GM23338 (cell line): ENCODE results near the gene RPA3. TPM values are rescaled to one million over a fixed set of nuclear protein-coding genes. Genes with fewer than 3 reads are reported as not detected.

Source experiments
- ATAC-seq: fragments of 200-7000 bp; cut with Tn5 transposase; 3 replicates; pipeline ENCODE4 v1.9.1; 2020
- DNase-seq: peaks from one replicate; pipeline ENCODE4 v3.0.0-alpha.2; 2015; ENCODE audit warnings: low spot score
- H2AFZ ChIP-seq: fragments of 200-600 bp; sonication (generic); 2 replicates; pipeline ENCODE4 v1.8.0; 2016; ENCODE audit warnings: antibody characterized with exemption, mild to moderate bottlenecking, moderate library complexity
- H3F3A ChIP-seq: fragments of 200-600 bp; sonication (generic); replicated peaks from 2 replicates; pipeline ENCODE4 v1.8.0; 2017; ENCODE audit warnings: antibody characterized with exemption, mixed run types, low read depth
- H3K27ac ChIP-seq: fragments of 200-600 bp; sonication (generic); 2 replicates; pipeline ENCODE4 v1.6.1; 2016; ENCODE audit warnings: low read depth
- H3K27me3 ChIP-seq: fragments of 200-600 bp; sonication (generic); 2 replicates; pipeline ENCODE4 v1.8.0; 2016; ENCODE audit warnings: mild to moderate bottlenecking, mixed run types, moderate library complexity; ENCODE audit not compliant: insufficient read depth
- H3K36me3 ChIP-seq: fragments of 200-600 bp; sonication (generic); 2 replicates; pipeline ENCODE4 v1.8.0; 2016; ENCODE audit warnings: mild to moderate bottlenecking; ENCODE audit not compliant: insufficient read depth
- H3K4me1 ChIP-seq: fragments of 200-600 bp; sonication (generic); 2 replicates; pipeline ENCODE4 v1.8.0; 2016; ENCODE audit warnings: mild to moderate bottlenecking, moderate library complexity; ENCODE audit not compliant: insufficient read depth
- H3K4me2 ChIP-seq: fragments of 200-600 bp; sonication (generic); 2 replicates; pipeline ENCODE4 v1.7.1; 2017; ENCODE audit warnings: mixed run types
- H3K4me3 ChIP-seq: fragments of 200-600 bp; sonication (generic); 2 replicates; pipeline ENCODE4 v1.6.1; 2016; ENCODE audit warnings: mixed run types
- H3K79me2 ChIP-seq: fragments of 200-600 bp; sonication (generic); replicated peaks from 2 replicates; pipeline ENCODE4 v1.8.0; 2017; ENCODE audit warnings: mild to moderate bottlenecking; ENCODE audit not compliant: insufficient read depth
- H3K9me2 ChIP-seq: fragments of 200-600 bp; sonication (generic); 2 replicates; pipeline ENCODE4 v1.8.0; 2017; ENCODE audit not compliant: insufficient read depth
- H4K20me1 ChIP-seq: fragments of 200-600 bp; sonication (generic); replicated peaks from 2 replicates; pipeline ENCODE4 v1.8.0; 2017; ENCODE audit warnings: mild to moderate bottlenecking; ENCODE audit not compliant: insufficient read depth
- H3K27ac Mint-ChIP-seq: 2 replicates; pipeline ENCODE4 v1.8.0; 2020; ENCODE audit warnings: inconsistent platforms, mild to moderate bottlenecking, moderate library complexity, mixed read lengths
- H3K27me3 Mint-ChIP-seq: 3 replicates; pipeline ENCODE4 v1.8.0; 2022; ENCODE audit warnings: low read depth, mild to moderate bottlenecking, moderate library complexity, mixed read lengths, inconsistent platforms; ENCODE audit not compliant: insufficient read depth, poor library complexity
- H3K36me3 Mint-ChIP-seq: 3 replicates; pipeline ENCODE4 v1.8.0; 2021; ENCODE audit warnings: low read depth, mild to moderate bottlenecking, inconsistent platforms, moderate library complexity, mixed read lengths
- H3K4me1 Mint-ChIP-seq: 3 replicates; pipeline ENCODE4 v1.8.0; 2020; ENCODE audit warnings: mild to moderate bottlenecking, inconsistent platforms, mixed read lengths
- H3K4me3 Mint-ChIP-seq: 3 replicates; pipeline ENCODE4 v1.8.0; 2021; ENCODE audit warnings: moderate library complexity, mild to moderate bottlenecking, inconsistent platforms, mixed read lengths
- H3K9me3 Mint-ChIP-seq: 3 replicates; pipeline ENCODE4 v1.8.0; 2020; ENCODE audit warnings: moderate library complexity, mild to moderate bottlenecking, inconsistent platforms, mixed read lengths
- EZH2 ChIP-seq: fragments of 200-600 bp; sonication (generic); IDR thresholded peaks from one replicate; pipeline ENCODE4 v1.8.0; 2017; ENCODE audit warnings: antibody characterized with exemption, mild to moderate bottlenecking, low read depth; ENCODE audit not compliant: unreplicated experiment
- EZH2phosphoT487 ChIP-seq: fragments of 200-600 bp; sonication (generic); IDR thresholded peaks from one replicate; pipeline ENCODE4 v1.8.1; 2018; ENCODE audit warnings: antibody characterized with exemption; ENCODE audit not compliant: unreplicated experiment
- JUNB ChIP-seq: IDR thresholded peaks from one replicate; pipeline ENCODE4 v1.6.1; 2016; ENCODE audit warnings: antibody characterized with exemption; ENCODE audit not compliant: unreplicated experiment
- POLR2AphosphoS5 ChIP-seq: IDR thresholded peaks from 2 replicates; pipeline ENCODE4 v1.6.1; 2016; ENCODE audit warnings: antibody characterized with exemption, low read depth
- STAT1 ChIP-seq: IDR thresholded peaks from one replicate; pipeline ENCODE4 v1.6.1; 2016; ENCODE audit warnings: antibody characterized with exemption; ENCODE audit not compliant: unreplicated experiment
- ZNF114 ChIP-seq: fragments of 250-450 bp; sonication (Bioruptor Pico); IDR thresholded peaks from 2 replicates; pipeline ENCODE4 v1.5.0; 2020; ENCODE audit warnings: mild to moderate bottlenecking, moderate library complexity
- ZNF331 ChIP-seq: fragments of 250-450 bp; sonication (Bioruptor Pico); IDR thresholded peaks from 2 replicates; pipeline ENCODE4 v1.5.0; 2020; ENCODE audit warnings: low read depth, mild to moderate bottlenecking, moderate library complexity
- polyA plus RNA-seq: library from polyadenylated mRNA; unstranded; fragments of >200 nt; fragmentation: Nextera tagmentation; extraction: Ambion mirVana; gene quantifications from 2 replicates; pipeline ENCODE4 v1.2.1, GENCODE V29; 2016
- total RNA-seq: library from RNA; depleted of rRNA; stranded (reverse); fragments of >200 nt; shearing (Covaris generic); gene quantifications from 2 replicates; pipeline ENCODE4 v1.2.3, GENCODE V29; 2014
- TF ChIP-seq, protein P1 (sequence below), 2 experiments: fragments of 200-600 bp in 1 of 2; sonication (generic) in 1 of 2; conservative IDR thresholded peaks; 2 replicates each; pipeline versions ENCODE4 v1.5.1 to v1.6.1; 2016 to 2017; ENCODE audit warnings: antibody characterized with exemption in 2 of 2, low read depth in 2 of 2, mild to moderate bottlenecking in 2 of 2, moderate library complexity in 1 of 2
- TF ChIP-seq, protein P2 (sequence below): IDR thresholded peaks from 2 replicates; pipeline ENCODE4 v1.6.1; 2016; ENCODE audit warnings: antibody characterized with exemption
- TF ChIP-seq, protein P3 (sequence below): fragments of 250-450 bp; sonication (Bioruptor Pico); IDR thresholded peaks from 2 replicates; pipeline ENCODE4 v1.5.0; 2020; ENCODE audit warnings: mild to moderate bottlenecking, moderate library complexity

Gene RPA3
- total and polyA plus RNA-seq, 2 experiments from 2014 or later: 74.9 to 287 TPM

DNA sequence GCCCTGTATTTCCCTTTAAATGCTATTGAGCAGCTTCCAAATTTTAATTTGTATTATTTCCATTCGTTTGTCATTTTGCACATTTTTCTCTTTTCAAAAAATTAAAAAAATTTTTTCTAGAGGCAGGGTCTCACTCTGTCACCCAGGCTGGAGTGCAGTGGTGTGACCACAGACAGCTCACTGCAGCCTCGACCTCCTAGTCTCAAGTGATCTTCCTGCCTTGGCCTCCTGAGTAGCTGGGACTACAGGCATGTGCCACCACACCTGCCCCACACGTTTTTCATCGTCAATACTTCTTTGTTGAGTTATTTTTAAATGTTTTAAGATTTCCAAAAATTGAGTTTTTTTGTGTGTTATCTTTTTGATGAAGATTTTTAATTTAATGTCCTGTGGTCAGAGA lies 4.7 kb downstream of the RPA3 start (continued):
- TF ChIP-seq, protein P1, sequence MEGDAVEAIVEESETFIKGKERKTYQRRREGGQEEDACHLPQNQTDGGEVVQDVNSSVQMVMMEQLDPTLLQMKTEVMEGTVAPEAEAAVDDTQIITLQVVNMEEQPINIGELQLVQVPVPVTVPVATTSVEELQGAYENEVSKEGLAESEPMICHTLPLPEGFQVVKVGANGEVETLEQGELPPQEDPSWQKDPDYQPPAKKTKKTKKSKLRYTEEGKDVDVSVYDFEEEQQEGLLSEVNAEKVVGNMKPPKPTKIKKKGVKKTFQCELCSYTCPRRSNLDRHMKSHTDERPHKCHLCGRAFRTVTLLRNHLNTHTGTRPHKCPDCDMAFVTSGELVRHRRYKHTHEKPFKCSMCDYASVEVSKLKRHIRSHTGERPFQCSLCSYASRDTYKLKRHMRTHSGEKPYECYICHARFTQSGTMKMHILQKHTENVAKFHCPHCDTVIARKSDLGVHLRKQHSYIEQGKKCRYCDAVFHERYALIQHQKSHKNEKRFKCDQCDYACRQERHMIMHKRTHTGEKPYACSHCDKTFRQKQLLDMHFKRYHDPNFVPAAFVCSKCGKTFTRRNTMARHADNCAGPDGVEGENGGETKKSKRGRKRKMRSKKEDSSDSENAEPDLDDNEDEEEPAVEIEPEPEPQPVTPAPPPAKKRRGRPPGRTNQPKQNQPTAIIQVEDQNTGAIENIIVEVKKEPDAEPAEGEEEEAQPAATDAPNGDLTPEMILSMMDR (conservative IDR thresholded peaks at IDR 0.05; ENCODE audit: low read depth in 2 of 2): no peak
- no peak for TF ChIP-seq EZH2phosphoT487

DNA sequence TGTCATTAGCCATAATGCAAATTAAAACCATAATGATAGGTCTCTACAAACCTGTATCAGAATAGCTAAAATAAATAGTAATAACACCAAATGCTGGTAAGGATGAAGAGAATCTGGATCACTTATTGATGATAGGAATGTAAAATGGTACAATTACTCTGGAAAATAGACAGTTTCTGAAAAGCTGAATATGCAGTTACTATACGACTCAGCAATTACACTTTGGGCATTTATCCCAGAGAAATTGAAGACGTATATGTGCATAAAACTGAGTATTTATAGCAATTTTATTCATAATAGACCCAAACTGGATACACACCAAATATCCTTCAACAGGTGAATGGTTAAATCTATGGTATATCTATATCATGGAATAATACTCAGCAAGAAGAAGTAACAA lies 7.9 kb downstream of the RPA3 start:
- no peak overlapping the region for H3K27ac Mint-ChIP-seq
- Histone ChIP-seq H3K9me2 (no peaks in the 10 kb centered on the region), H3K27me3 (no peaks in the 10 kb centered on the region), H3K4me3 (no peak overlapping the region), H3K79me2 (no peaks in the 10 kb centered on the region), H3K27ac (no peak overlapping the region), H3K4me2 (no peak overlapping the region), H3K36me3 (no peaks in the 10 kb centered on the region), H4K20me1 (no peaks in the 10 kb centered on the region), H3F3A (no peaks in the 10 kb centered on the region), H2AFZ (no peak overlapping the region), H3K4me1 (peaks cover 41% of the 10 kb centered on the region)
- H3K4me1 Mint-ChIP-seq: peaks cover 45% of the 10 kb centered on the region
- no peaks in the 10 kb centered on the region for H3K27me3 Mint-ChIP-seq
- no peak for DNase-seq
- no peak for ATAC-seq
- H3K36me3 Mint-ChIP-seq: no peaks in the 10 kb centered on the region
- no peak overlapping the region for H3K4me3 Mint-ChIP-seq
- H3K9me3 Mint-ChIP-seq: no peaks in the 10 kb centered on the region
- TF ChIP-seq ZNF114 (CRISPR knock-in tag) (no peak), ZNF331 (CRISPR knock-in tag) (no peak), EZH2phosphoT487 (no peak), JUNB (no peak), STAT1 (no peak), POLR2AphosphoS5 (no peak), EZH2 (no peak)
- TF ChIP-seq, protein P1 (conservative IDR thresholded peaks at IDR 0.05; ENCODE audit: low read depth in 2 of 2): no peak
- TF ChIP-seq, protein P2, sequence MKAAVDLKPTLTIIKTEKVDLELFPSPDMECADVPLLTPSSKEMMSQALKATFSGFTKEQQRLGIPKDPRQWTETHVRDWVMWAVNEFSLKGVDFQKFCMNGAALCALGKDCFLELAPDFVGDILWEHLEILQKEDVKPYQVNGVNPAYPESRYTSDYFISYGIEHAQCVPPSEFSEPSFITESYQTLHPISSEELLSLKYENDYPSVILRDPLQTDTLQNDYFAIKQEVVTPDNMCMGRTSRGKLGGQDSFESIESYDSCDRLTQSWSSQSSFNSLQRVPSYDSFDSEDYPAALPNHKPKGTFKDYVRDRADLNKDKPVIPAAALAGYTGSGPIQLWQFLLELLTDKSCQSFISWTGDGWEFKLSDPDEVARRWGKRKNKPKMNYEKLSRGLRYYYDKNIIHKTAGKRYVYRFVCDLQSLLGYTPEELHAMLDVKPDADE: no peak
- TF ChIP-seq, protein P3, sequence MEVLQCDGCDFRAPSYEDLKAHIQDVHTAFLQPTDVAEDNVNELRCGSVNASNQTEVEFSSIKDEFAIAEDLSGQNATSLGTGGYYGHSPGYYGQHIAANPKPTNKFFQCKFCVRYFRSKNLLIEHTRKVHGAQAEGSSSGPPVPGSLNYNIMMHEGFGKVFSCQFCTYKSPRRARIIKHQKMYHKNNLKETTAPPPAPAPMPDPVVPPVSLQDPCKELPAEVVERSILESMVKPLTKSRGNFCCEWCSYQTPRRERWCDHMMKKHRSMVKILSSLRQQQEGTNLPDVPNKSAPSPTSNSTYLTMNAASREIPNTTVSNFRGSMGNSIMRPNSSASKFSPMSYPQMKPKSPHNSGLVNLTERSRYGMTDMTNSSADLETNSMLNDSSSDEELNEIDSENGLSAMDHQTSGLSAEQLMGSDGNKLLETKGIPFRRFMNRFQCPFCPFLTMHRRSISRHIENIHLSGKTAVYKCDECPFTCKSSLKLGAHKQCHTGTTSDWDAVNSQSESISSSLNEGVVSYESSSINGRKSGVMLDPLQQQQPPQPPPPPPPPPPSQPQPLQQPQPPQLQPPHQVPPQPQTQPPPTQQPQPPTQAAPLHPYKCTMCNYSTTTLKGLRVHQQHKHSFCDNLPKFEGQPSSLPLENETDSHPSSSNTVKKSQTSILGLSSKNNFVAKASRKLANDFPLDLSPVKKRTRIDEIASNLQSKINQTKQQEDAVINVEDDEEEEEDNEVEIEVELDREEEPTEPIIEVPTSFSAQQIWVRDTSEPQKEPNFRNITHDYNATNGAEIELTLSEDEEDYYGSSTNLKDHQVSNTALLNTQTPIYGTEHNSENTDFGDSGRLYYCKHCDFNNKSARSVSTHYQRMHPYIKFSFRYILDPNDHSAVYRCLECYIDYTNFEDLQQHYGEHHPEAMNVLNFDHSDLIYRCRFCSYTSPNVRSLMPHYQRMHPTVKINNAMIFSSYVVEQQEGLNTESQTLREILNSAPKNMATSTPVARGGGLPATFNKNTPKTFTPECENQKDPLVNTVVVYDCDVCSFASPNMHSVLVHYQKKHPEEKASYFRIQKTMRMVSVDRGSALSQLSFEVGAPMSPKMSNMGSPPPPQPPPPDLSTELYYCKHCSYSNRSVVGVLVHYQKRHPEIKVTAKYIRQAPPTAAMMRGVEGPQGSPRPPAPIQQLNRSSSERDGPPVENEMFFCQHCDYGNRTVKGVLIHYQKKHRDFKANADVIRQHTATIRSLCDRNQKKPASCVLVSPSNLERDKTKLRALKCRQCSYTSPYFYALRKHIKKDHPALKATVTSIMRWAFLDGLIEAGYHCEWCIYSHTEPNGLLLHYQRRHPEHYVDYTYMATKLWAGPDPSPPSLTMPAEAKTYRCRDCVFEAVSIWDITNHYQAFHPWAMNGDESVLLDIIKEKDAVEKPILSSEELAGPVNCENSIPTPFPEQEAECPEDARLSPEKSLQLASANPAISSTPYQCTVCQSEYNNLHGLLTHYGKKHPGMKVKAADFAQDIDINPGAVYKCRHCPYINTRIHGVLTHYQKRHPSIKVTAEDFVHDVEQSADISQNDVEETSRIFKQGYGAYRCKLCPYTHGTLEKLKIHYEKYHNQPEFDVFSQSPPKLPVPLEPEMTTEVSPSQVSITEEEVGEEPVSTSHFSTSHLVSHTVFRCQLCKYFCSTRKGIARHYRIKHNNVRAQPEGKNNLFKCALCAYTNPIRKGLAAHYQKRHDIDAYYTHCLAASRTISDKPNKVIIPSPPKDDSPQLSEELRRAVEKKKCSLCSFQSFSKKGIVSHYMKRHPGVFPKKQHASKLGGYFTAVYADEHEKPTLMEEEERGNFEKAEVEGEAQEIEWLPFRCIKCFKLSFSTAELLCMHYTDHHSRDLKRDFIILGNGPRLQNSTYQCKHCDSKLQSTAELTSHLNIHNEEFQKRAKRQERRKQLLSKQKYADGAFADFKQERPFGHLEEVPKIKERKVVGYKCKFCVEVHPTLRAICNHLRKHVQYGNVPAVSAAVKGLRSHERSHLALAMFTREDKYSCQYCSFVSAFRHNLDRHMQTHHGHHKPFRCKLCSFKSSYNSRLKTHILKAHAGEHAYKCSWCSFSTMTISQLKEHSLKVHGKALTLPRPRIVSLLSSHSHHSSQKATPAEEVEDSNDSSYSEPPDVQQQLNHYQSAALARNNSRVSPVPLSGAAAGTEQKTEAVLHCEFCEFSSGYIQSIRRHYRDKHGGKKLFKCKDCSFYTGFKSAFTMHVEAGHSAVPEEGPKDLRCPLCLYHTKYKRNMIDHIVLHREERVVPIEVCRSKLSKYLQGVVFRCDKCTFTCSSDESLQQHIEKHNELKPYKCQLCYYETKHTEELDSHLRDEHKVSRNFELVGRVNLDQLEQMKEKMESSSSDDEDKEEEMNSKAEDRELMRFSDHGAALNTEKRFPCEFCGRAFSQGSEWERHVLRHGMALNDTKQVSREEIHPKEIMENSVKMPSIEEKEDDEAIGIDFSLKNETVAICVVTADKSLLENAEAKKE (CRISPR knock-in tag): no peak
